Measurements from ENCODE around the gene SCART1.

DNA sequence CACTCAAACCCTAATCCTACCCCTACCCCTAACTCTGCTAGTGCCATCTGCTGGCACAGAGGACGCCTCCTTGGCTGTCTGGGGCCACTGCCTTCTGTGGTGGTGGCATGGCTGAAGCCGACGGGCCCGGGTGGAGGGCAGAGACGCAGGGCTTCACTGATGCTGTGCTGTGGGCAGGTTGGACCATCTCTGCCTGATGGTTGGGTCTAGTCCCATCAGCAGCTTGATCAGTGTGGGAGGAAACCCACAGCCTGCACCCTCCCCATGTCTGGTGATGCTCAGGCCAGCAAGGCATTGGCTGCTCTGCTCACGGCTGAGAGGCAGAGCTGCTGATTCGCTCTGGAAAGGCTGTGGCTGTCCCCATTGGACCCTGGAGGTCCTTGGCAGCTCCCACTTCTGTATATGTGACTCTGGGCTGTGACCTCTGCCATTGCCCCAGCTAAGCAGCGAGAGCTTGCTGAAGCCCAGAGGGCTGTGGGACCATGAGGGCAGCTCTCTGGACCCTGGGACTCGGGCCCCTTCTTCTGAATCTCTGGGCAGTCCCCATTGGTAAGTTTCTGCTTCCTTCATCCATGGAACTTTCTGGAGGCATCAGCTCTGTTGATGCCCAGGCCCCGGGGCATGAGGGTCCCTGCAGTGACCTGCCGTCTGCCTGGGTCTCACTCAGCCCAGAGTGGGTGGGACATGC, at the start of gene SCART1:
- TF ChIP-seq, protein P1, sequence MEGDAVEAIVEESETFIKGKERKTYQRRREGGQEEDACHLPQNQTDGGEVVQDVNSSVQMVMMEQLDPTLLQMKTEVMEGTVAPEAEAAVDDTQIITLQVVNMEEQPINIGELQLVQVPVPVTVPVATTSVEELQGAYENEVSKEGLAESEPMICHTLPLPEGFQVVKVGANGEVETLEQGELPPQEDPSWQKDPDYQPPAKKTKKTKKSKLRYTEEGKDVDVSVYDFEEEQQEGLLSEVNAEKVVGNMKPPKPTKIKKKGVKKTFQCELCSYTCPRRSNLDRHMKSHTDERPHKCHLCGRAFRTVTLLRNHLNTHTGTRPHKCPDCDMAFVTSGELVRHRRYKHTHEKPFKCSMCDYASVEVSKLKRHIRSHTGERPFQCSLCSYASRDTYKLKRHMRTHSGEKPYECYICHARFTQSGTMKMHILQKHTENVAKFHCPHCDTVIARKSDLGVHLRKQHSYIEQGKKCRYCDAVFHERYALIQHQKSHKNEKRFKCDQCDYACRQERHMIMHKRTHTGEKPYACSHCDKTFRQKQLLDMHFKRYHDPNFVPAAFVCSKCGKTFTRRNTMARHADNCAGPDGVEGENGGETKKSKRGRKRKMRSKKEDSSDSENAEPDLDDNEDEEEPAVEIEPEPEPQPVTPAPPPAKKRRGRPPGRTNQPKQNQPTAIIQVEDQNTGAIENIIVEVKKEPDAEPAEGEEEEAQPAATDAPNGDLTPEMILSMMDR (IDR thresholded peaks at IDR 0.05), result no peak
- TF ChIP-seq POLR2A (IDR thresholded peaks at IDR 0.05), result no peak

All from body of pancreas (tissue), 4 donors.